Stimulated activated CD8-positive, alpha-beta memory T cell treated with anti-CD3 and anti-CD28 coated beads, Interleukin-15, amount 100 ng/mL, for 48 hours (primary cell): ENCODE measurements around the gene KRT78.

Source experiments
- DNase-seq, 2 donors: peaks; one replicate each; pipeline ENCODE4 v3.0.0-alpha.2; 2020; ENCODE audit warnings: low read depth in 2 of 2

KRT78 gene

GRCh38 chr12:52826611-52827498 lies 21.9 kb downstream of the KRT78 start:
- no peak for DNase-seq

- no peak for DNase-seq
Observed at GRCh38 chr12:52825961-52826360, 22.8 kb downstream of the KRT78 start.

GRCh38 chr12:52824741-52825410 lies 23.9 kb downstream of the KRT78 start:
- no peak for DNase-seq

GRCh38 chr12:52823761-52824450 lies 24.9 kb downstream of the KRT78 start:
- DNase-seq: no peak

- no peak for DNase-seq
Observed at GRCh38 chr12:52822771-52823510, 25.9 kb downstream of the KRT78 start.

GRCh38 chr12:52821826-52822660 lies 26.8 kb downstream of the KRT78 start:
- no peak for DNase-seq

- no peak for DNase-seq
Observed at GRCh38 chr12:52821071-52821730, 27.6 kb downstream of the KRT78 start.

GRCh38 chr12:52820521-52820920 lies 28.3 kb downstream of the KRT78 start:
- no peak for DNase-seq

GRCh38 chr12:52819731-52820510 lies 28.9 kb downstream of the KRT78 start:
- DNase-seq: no peak

GRCh38 chr12:52818887-52819420 lies 29.8 kb downstream of the KRT78 start:
- no peak for DNase-seq

- DNase-seq: no peak
Observed at GRCh38 chr12:52818388-52818787, 30.4 kb downstream of the KRT78 start.

GRCh38 chr12:52817699-52818238 lies 31.0 kb downstream of the KRT78 start:
- DNase-seq: no peak

- DNase-seq: no peak
Observed at GRCh38 chr12:52817003-52817698, 31.6 kb downstream of the KRT78 start.

- DNase-seq: no peak
Observed at GRCh38 chr12:52815676-52816588, 32.9 kb downstream of the KRT78 start.

GRCh38 chr12:52815161-52815560 lies 33.6 kb downstream of the KRT78 start:
- DNase-seq: no peak

GRCh38 chr12:52814710-52815155 lies 34.1 kb downstream of the KRT78 start:
- no peak for DNase-seq
